HS-5 (cell line): ENCODE measurements around the gene DCAKD.
A peak's percentile ranks its signal among the peaks of the same experiment; 100 is the strongest.

Experiments used
- DNase-seq: peaks from one replicate; pipeline ENCODE4 v3.0.0-alpha.2; 2012; ENCODE audit warnings: low read depth

Gene DCAKD

DNA sequence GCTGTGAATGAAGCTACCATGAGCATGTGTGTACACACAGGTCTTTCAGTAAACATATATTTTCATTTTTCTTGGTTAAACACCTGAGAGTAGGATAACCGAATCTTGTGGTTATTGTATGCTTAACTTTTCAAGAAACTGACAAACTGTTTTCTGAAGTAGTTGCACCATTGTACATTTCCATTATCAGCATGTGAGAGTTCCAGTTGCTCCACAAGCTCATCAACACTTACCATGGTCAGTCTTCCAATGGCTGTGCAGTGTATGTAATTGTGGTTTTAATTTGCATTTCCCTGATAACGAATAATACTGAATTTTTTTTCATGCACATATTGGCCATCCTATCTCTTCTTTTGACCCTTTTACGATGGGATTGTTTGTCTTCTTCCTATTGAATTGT is 52.0 kb downstream of the DCAKD start:
- DNase-seq: no peak

DNA sequence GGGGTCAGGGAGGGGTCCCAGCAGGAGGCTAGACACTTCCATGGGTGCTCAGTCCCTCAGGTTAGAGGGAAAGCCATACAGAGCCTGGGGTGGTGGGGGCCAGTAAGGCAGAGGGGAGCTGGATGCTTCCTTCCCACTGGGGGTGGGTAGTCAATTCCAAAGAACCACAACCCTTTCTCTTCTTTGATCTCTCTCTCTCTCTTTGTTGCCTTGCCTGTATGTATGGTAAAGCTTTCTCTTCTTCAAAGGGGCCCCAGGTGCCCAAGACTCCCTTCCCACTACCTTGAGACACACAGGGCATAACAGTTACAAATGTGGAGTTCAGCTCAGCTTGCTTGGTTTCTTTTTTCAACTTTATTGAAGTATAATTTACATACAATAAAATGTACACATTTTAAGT is 52.8 kb downstream of the DCAKD start:
- DNase-seq: no peak

DNA sequence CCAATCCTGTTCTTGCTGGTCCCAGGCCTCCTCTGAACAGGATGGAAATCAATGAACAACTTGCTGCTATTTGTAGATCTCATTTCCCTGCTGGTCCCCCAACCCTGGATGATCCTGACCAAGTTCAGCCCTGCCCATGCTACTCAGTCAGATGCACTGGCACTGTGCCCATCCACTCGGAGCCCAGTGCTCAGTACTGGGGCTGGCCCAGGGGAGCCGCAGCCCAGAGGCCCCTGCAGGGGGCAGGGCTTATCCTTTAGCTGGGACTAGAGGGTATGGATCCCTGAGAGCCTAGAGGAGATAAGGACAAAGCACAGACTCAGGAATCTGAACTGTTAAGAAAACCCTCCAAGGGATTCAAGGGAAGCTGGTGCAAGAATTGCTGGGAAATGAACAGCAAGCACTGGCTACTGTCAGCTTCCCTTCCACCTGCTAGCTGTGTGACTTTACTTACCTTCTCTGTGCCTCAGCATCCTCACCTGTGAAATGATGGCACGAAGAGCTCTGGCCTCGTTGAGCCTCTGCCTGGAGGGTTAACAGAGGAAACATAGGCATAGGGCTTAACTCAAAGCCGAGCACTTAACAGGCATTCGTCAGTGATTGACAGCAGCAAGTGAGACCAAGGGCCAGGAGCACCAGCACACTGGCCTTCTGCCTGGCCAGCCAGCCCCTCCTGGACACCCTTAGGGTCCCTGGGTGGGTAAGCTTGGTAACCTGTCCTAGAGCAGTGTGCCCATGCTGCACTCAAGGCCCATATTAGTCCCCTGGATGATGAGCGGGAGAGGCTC is 53.5 kb downstream of the DCAKD start:
- no peak for DNase-seq

DNA sequence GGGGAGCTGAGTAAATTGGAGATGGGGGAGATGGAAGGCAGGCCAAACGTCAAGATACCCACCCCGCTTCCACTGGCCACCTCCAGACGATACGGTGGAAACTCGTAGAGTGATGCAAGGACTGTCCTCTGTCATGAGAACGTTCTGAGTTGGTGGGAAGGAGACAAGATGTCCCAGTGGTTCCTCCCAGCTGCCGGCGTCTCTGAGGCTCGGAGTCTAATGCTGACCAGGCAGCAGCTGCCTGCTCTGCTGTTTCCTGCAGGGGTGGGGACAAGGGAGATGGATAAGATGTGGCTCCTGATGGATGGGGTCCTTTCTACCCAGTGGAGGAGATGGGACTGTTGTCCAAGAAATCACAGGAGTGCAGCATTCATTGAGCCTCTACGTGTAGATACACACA is 55.1 kb downstream of the DCAKD start:
- DNase-seq: no peak

DNA sequence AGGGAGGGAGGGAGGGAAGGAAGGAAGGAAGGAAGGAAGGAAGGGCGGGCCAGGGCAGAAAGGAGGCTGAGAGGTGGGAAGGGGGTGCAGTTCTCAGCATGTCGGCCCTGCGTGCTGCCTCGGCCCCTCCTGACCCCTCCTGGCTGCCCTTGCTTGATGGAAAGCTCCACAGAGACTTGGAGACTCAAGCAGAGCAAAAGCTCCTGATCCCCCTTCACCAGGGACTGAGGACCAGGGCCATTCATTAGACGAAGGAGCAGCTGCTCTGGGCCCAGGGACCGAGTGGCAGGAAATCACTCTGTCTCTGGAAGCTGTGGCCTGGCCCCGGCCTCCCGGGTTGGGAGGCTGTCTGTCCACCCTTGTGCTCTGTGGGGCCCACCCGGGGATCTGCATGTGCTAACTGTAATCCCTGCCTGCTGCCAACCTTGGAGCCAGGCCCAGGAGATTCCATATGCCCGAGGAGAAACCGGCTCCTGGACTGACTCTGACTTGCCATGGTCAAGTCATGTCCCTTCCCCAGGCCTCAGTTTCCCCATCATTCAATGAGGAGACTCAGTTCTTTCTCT is 55.9 kb downstream of the DCAKD start:
- no peak for DNase-seq

DNA sequence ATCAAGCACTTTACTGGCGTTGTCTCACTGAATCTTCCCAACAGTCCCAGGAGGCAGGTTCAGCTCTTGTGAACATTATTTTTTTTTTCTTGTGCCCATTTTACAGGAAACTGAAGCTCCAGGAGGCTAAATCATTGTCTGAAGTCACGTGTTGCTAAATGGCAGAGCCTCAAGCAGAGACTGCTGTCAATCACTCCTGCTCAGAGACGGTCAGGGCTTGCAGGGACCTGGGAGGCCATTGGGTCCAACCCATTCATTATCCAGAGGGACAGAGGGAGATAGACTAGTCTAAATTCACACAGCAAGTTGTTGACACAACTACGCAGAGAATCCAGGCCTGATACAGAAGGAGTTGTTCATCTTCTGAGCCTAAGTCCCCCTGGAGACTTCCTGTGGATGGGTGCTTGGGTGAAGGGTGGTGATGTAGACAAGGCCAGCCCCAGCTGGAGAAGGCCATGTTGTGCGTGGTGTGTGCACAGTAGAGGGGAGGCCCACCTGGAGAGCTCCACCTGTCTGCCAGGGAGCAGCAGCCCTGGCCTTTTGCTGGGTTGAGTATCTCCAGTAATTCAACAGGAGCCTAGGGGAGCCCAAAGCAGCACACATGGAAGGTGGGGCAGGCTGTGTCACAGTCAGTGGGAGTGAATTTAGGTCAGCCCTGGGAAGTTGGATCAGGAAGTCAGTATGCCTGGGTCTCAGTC is 59.0 kb downstream of the DCAKD start:
- no peak for DNase-seq

DNA sequence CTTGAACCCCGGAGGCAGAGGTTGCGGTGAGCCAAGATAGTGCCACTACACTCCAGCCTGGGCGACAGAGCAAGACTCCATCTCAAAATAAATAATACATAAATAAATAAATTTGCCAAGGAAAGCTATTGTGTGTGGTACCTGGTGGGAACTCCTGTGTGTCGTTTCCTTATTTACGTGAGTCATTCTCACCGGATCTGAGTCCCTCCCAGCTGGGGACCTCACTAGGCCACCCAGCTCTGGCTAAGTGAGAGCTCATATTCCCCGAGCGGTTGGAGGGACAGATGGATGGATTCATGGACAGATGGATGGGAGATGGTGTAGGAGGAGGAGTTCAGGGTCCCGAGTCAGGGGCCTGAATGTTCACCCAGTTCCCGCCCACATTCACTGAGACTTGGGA is 60.4 kb downstream of the DCAKD start:
- DNase-seq: no peak

DNA sequence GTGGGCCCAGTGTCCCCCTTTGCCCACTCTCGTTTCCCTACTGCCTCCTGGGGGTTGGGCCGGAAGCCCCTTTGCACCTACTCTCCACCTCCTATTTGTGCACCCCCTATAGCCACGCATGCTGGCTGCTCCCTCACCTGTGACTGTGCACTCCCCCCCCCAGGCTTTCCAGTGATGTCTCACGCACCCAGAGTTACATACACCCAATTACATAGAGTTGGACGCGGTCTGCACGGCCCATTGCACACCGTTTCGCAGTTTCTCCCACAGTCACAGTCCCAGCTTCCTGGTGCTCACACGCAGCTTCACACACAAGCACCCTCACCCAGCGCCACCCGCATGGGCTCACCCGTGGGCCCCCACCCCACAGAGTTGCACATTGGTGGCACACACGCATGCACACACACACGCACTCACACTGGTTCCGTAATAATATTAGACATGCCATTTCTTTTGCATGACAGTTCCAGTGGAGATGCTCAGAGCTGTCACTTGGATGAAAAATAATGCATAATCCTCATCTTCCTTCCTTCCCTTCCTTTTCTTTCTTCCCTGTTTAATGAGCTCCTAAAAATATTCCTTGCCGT is 61.8 kb downstream of the DCAKD start:
- DNase-seq: no peak

DNA sequence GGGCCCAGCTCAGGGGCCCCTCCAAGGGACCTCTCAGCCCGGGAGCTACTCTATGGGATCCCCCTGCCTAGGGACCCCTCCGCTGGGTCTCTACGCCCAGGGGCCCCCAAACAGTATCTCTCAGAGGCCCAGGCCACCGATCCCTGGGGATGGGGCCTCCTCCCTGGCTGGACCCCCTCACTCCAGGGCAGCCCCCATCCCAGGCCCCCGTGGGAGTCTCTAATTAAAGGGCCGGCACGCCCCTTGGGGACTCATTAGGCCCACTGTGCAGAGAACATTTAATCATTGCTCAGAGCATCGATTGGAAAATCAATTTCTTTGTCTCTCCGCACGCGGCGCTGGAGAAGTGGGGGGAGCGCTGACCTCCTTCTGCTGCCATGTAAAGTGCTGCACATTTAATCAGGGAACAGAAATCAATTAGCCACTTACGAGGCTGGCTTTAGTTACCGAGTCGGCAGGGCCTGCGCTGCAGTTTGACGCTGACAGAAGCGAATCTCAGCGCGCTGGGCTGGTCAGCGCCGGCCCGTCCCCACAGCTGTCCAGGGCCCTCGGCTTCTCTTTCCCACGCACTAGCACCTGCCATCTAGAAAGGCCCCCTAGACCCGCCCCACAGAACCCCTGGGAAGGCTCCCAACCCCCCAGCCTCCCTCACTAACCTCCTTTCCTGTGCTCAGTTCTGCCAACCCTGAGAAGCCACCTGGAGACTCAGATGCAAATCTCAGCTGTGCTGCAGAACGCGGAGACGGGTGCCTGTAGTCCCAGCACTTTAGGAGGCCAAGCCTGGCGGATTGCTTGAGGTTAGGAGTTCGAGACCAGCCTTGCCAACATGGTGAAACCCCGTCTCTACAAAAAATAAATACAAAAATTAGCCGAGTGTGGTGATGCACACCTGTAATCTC is 63.1 kb downstream of the DCAKD start:
- no peak for DNase-seq

DNA sequence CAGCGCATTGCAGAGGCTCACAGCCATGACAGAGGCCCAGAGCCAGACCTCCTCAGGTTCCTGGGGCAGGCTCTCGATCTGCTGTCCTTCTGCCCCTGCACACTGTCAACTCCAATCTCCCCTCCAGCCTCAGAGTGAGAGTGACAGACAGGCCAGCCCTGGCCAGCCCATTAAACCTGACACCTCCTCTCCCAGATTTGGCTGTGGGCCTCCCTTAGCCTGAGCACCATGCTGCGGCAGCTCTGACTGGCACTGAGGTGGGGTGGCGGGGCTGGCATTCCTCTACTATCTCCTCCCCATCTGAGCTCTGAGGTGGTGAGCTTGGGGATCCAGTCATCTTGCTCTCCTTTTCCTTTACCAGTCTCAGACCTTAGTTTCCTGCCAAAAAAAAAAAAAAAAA is 67.9 kb downstream of the DCAKD start:
- DNase-seq: no peak

DNA sequence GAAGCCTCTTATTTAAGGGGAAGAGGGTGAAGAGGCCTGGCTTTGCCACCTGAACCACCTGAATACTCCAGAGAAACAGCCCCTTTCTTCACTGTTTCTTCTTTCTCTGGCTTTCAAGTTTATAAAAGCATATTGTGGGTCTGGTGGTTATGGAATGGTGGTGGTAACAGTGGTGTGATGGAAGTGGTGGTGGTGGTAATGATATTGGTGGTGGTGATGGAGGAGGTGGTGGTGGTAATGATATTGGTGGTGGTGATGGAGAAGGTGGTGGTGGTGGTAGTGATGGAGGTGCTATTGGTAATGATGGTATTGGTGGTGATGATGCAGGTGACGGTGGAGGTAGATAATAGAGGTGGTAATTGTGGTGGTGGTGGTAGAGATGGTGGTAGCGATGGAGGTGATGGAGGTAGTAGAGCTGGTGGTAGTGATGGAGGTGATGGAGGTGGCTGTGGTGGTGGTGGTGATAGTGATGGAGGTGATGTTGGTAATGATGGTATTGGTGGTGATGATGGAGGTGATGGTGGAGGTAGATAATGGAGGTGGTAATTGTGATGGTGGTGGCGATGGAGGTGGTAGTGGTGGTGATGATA is 69.2 kb downstream of the DCAKD start:
- no peak for DNase-seq

DNA sequence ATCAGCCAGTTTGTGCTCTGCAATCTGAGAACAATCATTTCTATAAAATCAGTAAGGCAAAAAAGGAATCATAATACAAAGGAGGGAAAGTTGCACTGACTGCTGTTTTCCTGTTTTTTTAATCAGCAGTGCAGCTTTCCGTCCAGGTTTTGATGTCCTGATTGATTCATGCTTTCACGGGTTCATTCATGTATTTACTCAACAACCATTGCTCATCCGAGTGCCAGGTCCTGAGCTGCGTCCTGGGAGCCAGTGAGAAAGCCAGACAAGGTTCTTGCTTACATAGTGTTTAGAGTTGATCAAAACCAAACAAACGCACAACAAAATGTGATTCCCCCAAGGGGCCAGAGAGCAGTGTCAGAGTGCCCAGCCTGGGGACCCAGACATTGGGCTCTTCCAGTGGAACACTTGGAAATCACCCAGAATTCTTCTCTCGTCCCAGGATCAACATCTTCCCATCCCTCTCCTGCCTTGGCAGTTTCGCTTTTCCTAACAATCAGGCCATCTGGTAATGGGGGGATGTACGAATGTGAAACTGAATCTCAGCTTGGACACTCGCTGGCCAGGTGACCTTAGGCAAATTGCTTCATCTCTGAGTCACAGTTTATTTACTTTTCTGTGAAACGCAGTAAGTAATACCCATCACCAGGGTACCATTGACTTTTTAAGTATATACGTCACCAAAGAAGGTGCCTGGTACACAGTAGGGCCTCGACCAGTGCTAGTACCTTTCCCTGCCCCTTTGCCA is 70.0 kb downstream of the DCAKD start:
- DNase-seq: peak; percentile 33

DNA sequence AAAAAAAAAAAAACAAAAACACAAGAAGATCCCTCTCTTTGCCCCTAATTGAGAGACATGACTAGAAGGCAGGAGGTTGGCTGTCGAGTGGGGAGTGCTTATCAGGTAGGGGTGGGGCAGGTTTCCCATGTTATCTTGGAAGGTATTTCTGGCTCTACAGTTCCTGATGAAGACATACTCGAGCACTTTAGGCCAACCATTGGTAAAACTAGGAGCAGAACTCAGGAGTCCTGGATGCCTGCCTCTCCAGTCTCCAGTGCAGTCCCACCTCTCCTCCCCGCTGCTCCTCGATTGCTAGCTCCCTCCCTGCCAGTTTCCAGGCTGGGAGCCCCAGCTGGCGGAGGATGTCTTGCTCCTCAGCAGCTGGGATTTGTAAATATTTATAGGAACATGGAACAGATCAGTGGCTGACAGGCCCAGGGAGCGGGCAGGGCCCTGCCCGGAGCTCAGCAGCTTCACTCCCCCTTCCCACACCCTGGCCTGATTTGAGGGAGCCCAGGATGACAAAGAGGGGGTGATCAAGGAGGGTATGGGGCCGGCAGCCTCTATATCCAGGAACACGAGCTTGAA is 71.9 kb downstream of the DCAKD start:
- no peak for DNase-seq

DNA sequence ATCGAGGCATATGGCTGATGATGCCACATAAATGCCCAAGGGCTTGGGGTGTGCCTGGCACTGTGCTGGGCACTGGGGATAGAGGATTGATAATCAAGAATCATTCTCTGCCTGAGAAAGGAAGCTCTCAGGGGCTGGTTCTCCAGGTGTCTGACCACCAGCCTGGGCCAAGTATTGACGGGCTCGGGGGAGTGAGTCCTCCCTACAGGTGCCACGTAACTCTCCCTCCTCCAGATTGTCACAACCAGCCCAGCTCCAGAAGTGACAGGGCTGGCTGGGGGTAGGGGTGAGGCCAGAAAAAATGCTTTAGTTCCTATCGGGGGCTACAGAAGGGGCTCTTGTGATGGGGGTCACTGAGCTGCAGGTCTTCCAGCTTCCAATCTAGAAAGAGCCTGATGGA is 72.6 kb downstream of the DCAKD start:
- no peak for DNase-seq

DNA sequence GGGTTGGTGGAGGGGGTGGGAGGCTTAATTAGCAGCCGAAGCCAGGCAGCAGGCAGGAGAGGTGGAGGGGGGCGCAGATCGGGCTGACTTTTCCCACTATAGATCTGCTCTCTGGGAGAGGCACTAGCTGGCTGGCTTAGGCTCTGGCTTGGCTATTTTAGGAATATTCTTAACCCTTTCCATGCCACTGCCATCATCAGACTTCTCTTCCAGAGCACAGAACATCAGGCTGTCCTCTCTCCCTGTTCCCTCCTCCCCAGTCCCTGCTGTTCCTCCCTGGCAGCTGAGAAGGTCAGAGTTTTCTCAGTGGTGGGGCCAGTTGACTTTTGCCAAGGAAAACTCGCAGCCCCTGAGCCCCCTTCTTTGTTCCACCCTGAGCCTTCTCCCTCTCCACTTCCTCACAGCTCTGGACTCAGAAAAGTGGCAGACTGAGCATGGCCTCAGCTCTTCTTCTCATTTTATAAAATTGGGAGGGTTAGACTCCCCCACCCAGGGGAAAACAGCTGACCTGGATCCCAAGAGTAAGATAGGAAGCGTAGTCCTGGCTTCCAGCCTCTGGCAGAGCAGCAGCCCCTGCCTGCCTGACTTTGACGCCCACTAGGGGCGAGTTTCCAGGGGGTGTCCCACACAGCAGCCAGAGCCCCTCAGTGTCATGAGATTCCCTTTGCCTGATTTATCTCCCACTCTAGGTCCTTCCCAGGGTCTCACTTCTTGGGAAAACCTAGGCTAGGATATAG is 73.5 kb downstream of the DCAKD start:
- DNase-seq: no peak

DNA sequence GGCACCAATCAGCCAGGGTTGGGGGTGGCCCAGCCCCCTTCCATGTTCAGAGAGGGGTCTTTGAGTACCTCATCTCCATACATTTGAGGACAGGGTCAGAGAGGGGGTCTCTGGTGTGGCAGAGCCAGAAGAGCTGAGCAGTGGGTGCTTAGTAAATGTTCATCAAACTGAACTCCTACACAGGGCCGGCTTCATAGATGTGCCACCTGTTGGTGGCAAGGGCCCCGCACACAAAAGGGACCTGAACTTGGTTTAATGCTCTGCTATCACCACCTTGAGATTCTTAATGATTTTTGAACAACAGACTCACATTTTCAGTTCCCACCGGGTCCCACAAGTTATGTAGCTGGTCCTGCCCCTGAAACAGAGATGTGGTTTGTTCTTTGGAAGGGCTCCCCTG is 74.4 kb downstream of the DCAKD start:
- no peak for DNase-seq

DNA sequence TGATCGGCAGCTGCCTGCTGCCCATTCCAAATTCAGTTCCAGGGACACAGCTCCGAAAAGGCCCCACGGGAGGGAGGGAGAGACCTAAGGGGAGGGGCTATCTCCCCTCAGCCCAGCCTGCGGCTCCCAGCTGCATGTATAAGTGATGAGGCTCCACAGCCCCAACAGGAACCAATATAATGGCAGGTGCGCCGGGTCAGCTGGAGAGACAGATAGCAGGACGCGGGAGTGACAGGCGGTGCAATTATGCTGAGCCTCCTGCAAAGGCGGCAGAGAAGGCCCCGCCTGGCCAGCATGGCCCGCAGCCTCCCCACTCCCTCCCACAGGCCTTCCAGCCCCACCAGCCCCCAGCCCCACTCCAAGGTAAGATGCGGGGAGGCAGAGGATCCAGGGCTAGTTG is 75.2 kb downstream of the DCAKD start:
- no peak for DNase-seq
